Globus pallidus (tissue), 1 donor: ENCODE data around the gene PTPN22.
A peak's percentile ranks its signal among the peaks of the same experiment; 100 is the strongest.
"Not testable (repeated sequence)": the region's sequence is repeated elsewhere in the genome, so short reads cannot be mapped to it uniquely, and the experiment has no call there.

Source experiments
- DNase-seq: peaks from one replicate; pipeline ENCODE4 v3.0.0-alpha.2; 2015; ENCODE audit warnings: low spot score

PTPN22 gene

DNA sequence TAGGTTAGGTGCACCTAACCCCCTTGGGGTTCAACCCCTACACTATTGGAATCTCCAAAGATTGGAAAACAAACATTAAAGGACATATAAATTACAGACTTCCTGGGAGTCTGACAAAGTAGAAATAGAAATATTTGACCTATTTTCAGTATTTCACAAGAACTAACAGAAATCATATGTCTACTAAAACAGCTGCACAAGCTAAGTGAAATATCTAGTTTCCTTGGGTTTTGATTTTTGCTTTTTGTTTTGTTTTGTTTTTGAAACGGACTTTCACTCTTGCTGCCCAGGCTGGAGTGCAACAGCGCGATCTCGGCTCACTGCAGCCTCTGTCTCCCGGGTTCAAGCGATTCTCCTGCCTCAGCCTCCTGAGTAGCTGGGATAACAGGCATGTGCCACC is 18.8 kb downstream of the PTPN22 start:
- DNase-seq = not testable (repeated sequence)

- no peak for DNase-seq
These were observed 21.2 kb downstream of the PTPN22 start for GRCh38 chr1:113850127-113850796.

GRCh38 chr1:113849072-113849471 is 22.4 kb downstream of the PTPN22 start:
- no peak for DNase-seq

DNA sequence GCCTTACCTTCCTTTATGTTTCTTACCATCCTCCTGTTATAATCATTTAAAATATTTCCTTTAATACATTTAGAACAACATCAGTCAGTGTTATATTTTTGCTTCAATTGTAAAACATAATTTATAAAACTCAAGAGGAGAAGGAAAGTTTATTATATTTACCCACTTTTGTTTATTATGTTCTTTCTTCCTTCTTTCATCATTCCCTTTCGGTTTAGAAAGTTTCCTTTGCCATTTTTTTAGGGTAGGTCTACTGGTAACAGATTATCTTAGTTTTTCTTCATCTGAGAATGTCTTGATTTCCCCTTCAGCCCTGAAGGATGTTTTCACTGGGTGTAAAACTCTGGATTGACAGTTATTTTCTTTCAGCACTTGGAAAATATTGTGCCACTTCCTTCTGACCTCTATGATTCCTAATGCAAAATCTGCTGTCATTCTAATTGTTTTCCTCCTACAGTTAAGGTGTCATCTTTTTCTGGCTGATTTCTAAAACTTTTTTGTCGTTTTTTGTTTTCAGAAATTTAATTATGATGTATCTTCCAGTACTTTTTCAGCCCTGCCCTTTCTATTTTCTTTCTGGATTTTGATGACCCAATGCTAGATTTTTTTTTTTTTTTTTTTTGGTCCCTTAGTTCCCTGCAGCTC is 25.0 kb downstream of the PTPN22 start:
- DNase-seq = no peak

GRCh38 chr1:113836534-113836933 is 35.0 kb downstream of the PTPN22 start:
- no peak for DNase-seq

DNA sequence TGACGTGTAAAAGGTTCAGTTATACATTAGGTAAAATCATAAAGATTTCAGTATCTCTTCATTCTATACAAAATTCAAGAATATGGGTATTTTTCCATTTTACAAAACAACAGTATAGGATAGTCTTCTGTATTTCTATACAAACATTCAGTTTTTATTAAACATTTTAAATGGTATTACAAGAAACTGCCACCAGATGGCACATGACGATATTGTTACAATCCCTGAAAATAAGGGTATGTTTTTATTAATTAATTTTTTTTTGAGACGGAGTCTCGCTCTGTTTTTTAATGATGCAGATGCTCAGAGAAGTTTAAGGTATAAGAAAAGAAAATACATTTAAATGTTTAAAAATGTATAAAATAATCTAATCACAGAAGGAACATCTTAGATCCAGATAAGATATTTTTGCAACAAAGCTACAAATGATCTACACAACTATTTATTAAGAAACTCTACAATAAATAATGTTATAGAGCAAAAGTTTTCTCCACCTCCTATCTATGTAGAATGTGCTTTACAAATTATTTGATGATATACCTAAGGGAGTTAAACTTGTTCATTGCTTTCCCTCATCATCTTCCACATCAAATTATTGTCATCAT is 35.7 kb downstream of the PTPN22 start:
- DNase-seq = peak; percentile 51

DNA sequence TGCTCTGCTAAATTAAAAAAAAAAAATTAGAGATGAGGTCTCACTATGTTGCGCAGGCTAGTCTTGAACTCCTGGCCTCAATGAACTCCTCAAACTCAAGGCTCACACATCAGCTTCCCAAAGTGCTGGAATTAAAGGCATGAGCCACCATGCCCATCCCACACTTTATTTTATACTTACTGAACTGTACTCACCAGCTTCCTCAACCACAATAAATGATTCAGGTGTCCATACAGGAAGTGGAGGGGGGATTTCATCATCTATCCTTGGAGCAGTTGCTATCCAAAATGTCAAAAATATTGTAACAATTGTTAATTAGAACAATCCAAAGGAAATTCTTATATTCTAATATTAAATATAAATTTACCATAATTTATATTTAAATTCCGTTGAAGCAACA is 36.8 kb downstream of the PTPN22 start:
- no peak for DNase-seq

DNA sequence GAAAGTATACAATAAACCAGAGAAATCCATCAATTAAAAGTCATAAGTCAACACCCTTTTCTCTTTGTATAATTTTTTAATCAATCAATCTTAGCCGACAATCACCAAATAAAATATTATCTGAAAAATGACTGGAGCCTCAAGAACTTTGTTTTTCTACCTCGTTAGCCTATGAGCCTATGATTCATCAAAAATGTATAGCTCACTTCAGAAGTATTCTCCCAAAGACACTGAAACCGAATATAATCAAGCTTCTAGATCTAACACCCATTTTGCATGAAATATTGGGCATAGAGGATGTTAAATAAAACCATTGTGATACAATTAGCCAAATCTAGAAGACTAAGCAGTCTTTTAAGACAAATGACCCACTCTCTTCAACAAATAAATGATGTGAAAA is 41.5 kb downstream of the PTPN22 start:
- DNase-seq = no peak

DNA sequence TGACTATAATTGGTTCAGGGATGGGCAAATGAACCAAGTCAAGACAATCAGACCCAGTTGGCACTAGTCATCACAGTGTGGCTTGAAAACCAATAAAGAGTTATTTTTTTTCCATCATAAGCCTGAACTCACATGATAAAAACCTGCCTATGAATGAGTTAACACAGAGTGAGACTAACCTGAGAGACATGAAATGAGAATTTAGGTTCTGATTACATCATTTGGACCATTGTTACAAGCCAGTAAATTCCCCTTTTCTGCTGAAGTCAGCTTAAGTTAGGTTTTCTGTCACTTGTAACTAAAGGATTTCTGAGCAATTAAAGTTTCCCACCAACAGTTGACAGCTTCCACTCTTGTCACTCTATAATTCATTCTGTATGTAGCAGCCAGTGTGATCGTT is 49.6 kb downstream of the PTPN22 start:
- DNase-seq = no peak

- no peak for DNase-seq
These were observed 52.9 kb downstream of the PTPN22 start for GRCh38 chr1:113818578-113818977.

GRCh38 chr1:113813218-113813617 is 58.3 kb downstream of the PTPN22 start:
- peak; percentile 3 for DNase-seq

- no peak for DNase-seq
These were observed 58.8 kb downstream of the PTPN22 start for GRCh38 chr1:113812661-113813135.

DNA sequence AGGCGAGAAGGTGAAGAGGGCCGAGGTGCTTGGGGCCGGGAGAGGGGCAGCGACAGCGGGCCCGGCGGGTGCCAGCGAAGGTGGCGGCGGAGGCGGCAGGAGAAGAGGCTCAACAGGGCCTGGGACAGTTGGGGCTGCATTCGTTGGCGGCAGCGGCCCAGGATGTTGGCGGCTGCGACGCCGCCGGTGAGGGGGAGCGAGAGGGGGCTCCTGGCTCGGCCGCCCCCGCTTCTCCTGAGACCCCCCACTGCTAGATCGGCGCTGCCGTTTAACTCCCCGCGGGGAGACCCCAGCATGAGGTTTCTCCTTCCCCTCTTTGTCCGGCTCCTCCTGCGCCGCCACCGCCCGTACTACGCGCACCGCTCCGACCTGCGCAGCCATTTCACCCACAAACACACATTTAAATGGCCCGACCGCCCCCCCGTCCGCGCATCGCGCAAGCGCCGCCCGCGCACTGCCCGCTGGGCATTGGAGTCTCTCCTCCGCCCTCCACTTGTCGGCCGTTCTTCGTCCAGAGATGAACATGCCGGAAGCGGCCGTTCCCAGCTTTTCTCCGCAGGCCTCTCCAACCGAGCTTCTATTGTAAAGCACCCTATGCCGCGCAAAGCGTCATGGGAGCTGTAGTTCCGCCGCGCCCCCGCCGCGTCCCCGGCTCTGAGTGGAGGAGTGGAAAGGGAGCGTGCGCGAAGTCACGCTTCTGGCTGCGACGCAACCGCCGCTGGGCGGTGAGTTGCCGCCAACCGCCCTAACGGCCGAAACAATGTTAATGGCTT is 59.4 kb downstream of the PTPN22 start, which contains the start of gene RSBN1:
Gene RSBN1 (minus strand): TSS at position 589 of the 773 bp plus-strand sequence. CDS start 64 bp downstream, at position 525.
- peak; percentile 99 for DNase-seq

DNA sequence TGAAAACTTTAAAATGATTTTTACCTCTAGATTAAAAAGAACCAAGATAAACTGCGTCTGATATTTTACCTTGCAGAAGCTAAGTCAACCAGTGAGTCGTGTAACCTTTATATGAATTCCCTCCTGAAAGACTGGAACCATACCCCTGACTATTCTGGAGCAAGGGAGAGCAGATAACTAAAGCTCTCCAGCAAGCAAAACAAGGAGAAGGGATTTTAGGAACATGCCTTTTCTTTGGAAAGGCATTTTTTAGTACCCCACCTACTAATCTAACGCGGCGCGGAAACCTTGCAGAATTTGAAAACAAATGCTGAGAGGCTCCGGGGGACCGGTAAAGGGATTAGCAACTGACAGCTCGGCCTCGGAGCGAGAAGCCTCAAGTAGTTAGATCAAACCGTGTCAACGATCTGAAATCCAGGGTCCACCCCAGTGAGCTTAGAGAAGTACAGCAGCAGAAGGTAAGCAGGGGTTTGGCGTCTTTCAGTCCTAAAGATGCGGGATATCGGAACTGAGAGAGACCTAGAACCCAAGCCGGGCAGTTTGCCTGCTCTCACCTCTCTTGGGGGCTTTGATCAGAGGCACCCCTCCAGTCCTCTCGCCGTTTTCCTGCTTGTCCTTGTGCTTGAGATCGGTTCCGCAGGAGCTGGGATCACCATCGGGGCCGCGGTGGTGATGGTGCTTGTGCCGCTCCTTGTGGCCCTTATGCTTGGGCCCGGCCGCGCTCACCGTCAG is 60.2 kb downstream of the PTPN22 start:
- no peak for DNase-seq

- DNase-seq = no peak
These were observed 61.6 kb downstream of the PTPN22 start for GRCh38 chr1:113809670-113810602.

GRCh38 chr1:113808450-113809195 is 62.9 kb downstream of the PTPN22 start:
- DNase-seq = no peak

DNA sequence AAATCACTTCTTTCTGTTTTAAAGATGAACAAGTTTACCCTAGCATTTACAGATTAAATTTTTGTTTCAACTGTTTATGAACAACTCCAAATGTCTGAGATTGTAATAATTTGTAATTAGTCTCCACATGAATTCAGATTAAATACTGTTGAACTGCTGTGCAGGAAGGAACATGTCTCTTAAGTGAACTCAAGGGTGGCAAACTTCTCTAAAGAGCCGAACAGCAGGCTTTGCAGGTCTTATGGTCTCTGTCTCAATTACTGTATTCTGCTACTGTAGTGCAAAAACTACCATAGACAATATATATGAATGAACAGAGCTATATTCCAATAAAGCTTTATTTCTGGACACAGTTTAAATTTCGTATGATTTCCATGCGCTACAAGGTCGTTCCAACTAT is 65.9 kb downstream of the PTPN22 start:
- DNase-seq = no peak

DNA sequence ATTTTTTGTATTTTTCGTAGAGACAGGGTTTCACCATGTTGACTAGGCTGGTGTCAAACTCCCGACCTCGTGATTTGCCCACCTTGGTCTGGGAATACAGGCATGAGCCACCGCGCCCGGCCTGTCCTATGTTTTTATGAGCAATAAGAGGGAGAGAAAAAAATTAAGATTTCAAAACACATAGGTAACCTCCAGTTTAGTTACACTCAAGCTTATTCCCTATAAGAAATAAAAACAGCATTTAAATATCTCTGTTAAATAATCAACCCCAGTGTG is 66.3 kb downstream of the PTPN22 start:
- DNase-seq = no peak

DNA sequence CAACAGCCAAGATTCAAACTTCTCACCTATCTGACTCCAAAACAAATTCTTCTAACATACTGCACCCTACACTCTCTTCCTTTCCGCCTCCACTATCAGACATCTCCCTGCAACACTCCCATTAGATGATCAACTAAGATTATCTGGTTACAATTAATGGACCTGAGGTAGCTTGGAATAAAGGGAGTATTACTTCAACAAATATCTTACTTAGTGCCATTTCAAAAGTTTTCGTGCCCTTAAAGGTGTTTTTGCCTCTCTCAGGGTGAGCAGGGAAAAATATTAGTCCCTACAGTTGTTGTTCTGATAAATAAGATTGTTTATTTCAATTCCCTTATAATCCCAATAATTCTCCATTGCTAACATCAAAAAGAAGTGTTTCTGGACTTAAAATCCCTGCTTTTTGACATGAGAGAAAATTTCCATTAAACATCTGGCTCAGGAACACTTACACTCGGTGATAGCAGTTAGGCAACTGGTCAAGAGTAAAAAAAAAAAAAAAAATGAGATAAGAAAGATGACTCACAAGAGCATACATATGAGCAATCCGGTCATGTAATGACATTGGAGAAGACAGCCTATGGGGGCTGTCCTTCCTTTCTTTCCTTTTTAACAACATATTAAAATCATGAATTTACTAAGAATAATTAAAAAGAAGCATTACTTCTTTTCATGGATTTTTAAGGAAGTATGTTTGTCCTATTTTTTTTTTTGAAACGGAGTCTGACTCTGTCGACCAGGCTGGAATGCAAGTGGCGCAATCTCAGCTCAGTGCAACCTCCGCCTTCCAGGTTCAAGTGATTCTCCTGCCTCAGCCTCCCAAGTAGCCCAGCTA is 66.9 kb downstream of the PTPN22 start:
- DNase-seq = no peak
